Stimulated activated CD8-positive, alpha-beta memory T cell treated with anti-CD3 and anti-CD28 coated beads, Interleukin-12 subunit alpha, Interleukin-12 subunit beta, amount 100 ng/mL, for 24 hours (primary cell): ENCODE measurements around the gene NT5C1B.

Experiments
- DNase-seq: peaks from one replicate; pipeline ENCODE4 v3.0.0-alpha.2; 2020; ENCODE audit errors: extremely low read depth

The NT5C1B gene

DNA sequence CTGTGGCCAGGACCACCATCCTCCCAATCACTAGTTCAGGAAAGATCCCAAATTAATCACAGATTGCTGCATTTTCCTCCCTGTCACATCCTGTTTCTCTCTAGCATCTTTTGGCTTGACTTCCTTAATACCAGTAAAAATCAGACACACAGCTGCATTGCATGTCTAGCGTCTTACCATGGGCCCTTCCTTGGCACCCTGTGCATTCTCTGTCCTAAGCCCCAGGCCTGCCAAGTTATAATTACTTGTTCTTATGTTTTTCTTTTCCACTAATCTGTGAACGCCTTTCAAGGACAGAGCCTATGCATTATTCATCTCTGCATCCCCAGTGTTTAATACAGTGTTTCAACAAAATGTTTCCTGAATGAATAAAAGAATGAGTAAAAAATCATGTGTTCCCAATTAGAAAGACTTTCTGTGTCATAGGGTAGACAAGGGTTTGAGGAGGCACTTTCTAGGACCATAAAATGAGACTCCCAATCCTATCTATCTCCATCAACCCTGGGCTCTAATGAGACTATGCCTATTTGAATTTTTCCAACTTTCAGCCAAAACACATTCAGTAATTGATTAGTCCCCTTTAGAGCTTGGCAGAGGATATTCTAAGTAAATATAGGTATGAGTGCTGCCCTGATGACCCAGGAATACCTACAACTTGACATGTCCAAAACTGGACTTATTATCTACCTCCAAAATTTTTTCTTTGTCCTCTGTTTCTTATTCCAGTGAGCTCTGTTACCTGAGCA lies 10.3 kb upstream of the NT5C1B start:
- DNase-seq, result no peak

DNA sequence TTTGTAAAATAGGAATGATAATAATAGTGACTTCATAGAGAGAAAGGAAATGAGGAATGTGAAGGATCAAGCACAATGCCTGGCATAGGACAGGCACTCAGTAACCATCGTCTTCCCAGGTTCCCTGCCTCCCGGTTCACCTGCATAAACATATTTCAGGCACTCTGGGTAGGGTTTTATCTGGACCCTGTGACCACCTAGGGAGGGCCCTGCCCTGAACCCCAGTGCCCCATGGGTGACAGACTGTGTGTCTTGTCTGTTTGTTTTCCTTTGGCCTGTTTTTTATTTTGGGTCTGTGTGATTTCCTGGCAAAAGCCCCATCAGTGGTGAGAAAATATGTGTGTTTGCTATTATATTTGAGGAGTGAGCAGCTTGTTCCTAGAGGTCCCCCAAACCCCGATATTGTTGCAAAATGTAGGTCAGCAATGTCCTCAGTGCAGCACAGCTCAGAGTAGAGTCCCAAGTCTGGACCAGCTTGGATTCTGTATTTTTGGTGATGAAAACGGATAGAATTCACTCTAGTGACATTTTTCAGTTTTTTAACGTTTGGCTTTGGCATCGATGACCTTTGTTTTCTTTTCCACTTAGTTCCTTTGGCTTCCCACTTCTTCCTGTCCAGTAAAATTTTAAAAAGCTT lies 9.6 kb upstream of the NT5C1B start:
- DNase-seq, result no peak

DNA sequence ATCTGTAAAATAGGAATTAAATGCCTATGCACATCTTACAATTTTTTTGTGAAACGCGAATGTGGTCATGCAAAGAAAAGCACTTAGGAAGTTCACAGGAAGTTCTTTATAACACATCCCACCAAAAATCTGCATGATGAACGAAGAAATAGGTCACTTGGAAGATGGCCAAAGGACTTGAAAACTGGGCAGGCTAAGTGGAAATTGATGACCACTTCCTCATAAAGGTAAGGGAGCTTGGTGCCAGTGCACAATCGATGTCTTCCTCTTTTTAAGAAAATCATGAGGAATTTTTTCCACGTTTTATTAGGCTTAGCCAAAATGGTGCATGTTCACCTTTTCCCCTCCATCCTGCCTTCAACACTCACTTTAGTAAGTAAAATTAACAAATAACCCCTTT lies 8.2 kb upstream of the NT5C1B start:
- DNase-seq, result no peak

DNA sequence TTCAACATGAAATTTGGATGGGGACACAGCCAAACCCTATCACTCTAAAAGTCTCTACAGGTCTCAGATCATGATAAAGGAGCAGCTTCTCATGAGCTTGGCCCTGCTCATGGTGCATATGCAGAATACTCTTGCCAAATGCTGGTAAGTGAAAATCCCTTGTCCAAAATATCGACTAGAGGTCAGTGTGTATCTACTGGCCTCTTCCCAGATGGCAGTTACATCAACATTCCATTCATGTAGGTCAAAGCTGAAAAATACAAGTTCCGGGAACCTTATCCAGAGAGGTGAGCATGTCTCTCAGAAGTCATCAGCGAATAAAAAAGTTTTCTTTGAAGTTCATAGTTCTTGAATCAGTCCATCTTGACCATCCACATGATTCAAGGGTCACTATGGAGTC lies 7.6 kb upstream of the NT5C1B start:
- DNase-seq, result no peak

DNA sequence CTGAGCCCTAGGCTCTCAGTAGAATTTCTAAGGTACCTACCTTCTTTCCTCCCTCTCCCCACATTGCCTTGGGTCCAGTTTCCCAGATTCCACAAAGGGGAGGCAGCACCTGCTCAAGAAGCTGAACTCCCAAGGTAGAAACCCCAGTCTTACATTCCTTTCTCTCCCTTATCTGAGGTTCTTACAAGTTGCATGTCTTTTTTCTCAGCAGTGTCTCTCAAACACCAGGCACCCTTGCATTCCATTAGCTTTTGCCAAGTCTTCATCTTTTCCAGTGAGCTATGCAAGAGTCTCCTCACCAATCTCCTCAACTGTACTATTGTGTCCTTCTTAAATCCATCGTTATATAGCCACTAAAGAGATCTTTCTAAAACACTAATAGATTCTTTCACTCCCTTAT lies 4.1 kb upstream of the NT5C1B start:
- DNase-seq, result no peak

DNA sequence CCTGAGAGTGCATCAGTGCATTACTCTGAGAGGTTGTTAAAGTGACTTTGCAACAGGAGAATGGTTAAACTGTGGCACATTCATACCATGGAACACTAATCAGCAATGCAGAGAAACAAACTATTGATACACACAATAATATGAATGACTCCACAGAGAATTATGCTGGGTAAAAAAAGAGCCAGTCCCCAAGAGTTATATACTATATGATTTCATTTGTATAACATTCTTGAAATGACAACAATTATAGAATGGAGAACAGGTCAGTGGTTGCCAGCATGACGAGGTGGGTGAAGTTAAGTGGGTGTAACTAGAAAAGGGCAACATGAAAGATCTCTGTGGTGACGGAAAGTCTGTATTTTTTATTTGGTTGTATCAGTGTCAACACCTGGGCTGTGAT lies 3.0 kb upstream of the NT5C1B start:
- no peak for DNase-seq

DNA sequence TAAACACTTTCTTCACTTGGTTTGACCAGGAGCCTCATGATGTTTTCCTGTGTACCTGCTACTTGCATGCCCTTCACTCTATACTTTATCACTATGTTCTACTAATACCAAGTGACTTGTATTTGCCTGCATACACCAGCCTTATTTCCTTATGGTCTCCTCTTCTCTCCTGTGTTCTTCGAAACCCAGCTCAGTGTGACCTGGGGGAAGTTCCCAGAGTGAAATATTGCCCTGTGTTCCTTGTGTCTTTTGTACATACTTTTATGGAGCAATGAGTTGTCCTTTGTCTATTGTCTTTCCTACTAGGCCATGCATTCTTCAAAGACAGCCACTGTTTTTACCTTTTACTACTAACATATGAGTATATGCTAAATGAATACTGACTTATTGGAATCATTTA lies 567 bp downstream of the NT5C1B start:
- DNase-seq, result no peak

DNA sequence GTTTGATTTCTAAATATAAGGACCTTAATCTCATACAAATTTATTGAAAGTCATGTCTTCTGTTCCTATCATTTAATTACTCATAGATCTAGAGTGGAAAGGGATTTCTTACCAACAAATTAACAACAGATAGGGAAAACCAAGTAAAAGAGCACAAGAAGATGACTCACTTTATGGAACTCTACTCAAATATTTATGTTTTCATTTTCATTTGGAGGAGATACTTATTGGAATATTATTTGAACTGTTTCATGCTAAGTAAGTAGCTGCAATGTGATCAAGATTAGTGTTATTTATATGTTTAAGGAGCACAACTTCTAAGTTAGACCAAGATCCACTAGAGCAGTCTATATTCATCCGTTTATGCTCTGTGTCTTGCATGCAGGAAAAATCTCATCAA lies 1.3 kb downstream of the NT5C1B start:
- no peak for DNase-seq

DNA sequence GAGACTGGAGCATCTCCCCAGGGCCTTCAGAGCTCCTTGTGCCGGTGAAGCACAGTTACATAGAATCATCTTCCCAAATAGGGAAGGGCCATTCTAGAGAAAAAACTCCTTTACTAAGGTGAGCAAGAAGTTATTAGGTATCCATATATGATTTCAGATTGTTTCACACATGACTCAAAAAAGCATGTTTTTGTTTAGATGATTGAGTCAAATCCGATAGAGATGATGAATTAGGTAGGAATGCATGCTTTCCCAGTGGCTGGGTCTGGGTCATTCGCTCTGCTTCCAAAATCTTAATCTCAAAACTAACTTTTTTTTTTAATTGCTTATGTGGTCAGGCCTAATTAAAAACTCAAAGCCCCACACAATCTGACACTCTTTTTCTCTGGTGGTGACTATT lies 3.8 kb downstream of the NT5C1B start:
- no peak for DNase-seq

DNA sequence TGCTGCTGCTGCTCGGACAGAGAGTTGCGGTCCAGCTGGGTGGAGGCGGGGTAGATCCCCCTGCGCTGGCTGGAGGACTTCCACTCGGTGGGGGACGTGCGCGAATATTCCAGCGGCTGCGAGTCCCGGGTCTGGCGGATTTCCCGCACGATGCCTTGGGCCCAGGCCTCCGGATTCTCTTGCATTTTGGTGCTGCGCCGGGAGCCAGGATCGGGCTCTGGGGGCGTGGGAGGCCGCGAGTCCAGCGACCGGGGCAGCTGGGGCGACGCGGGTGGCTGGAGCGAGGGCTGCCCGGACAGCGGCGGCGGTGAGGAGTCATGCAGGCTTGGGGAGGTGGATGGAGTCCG lies 4.8 kb downstream of the NT5C1B start:
- no peak for DNase-seq

DNA sequence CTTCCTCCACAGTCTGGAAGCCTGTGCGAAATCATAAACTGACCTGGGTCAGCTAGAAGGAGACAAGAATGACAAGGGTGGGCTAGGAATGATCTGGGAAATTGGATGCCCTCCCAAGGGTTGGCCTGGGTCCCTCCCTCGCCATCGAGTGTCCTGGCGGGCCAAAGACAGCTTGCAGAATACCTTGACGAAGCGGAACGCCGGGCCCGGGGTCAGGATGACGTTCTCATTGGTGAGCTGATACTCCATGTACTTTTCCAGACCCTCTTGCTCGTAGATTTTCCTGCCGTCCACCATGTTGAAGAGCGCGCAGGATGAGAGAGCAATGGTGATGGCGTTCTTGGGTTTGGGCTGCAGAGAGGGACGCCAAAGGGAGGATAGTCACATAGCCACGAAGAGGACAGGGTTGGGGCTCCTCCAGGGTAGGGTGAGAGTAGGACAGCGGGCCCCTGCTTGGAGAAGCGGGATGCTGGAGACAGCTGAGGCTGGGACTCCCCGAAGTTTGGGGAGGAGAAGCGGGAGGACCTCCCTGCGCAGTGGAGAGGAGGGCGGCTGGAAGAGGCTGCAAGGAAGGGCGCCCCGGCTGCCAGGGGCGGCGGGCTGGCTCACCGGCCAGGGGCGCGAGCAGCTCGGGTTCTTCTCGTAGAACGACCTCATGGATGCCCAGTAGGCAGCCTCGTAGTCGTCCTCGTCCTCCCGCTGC lies 5.3 kb downstream of the NT5C1B start:
- DNase-seq, result no peak

DNA sequence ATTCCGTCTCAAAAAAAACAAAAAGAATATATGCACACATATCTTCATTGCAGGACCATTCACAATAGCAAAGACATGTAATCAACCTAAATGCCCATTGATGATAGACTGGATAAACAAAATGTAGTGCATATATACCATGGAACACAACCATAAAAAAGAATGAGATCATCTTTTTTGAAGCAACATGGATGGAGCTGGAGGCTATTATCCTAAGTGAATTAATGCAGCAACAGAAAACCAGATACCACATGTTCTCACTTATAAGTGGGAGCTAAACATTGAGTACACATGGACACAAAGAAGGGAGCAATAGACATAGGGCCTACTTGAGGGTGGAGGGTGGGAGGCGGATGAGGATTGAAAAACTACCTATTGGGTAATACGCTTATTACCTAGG lies 8.8 kb downstream of the NT5C1B start:
- no peak for DNase-seq

DNA sequence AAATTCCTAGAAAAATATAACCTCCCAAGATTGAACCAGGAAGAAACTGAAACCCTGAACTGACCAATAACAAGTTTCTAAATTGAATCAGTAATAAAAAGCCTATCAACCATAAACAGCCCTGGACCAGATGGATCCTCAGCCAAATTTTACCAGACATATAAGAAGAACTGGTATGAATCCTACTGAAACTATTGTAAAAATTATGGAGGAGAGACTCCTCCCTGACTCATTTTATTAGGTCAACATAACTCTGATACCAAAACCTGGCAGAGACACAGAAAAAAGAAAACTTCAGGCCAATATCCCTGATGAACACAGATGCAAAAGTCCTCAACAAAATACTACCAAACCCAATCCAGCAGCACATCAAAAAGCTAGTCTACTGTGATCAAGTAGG lies 11.3 kb downstream of the NT5C1B start:
- no peak for DNase-seq

DNA sequence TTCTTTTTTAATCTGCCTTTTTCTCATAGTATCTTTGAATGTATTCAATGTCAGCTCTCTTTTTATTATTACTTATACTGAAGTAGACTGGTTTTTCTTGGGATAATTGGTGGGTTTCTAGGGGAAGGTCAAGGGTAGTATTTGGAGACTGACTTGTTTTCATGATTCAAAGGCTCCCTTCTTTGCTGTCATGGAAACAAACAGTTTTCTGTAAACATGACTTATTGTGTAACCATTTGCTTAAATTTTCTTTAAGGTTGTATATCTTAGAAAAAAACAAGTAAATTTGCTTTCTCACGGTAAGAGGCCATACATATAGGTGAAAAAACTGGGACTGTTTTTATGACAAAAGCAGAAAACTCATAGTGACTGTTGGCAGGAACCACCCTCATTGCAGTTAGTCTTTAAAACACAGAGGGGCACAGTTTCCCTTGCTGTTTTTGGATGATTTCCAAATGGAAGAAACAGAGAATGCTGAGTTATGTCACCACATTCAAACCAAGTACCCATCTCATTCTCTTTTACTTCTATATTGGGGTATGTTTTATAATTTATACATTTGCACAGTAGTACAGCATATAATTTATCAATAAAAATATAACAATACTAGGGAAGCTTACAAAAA lies 23.1 kb downstream of the NT5C1B start:
- DNase-seq, result no peak

DNA sequence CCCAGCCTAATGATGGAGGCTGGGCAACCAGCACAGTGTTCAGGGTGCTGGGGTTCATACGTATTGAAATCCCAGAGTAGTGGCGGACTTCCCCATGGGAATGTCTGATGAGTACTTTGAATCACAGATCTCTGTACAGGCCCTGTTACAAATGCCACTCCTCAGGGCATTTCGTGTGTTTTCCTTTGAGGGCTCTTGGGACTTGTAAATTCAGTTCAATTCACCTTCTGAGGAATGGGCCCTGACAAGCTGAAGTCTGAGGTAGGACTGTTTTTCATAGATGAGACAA lies 28.6 kb downstream of the NT5C1B start:
- DNase-seq, result no peak

DNA sequence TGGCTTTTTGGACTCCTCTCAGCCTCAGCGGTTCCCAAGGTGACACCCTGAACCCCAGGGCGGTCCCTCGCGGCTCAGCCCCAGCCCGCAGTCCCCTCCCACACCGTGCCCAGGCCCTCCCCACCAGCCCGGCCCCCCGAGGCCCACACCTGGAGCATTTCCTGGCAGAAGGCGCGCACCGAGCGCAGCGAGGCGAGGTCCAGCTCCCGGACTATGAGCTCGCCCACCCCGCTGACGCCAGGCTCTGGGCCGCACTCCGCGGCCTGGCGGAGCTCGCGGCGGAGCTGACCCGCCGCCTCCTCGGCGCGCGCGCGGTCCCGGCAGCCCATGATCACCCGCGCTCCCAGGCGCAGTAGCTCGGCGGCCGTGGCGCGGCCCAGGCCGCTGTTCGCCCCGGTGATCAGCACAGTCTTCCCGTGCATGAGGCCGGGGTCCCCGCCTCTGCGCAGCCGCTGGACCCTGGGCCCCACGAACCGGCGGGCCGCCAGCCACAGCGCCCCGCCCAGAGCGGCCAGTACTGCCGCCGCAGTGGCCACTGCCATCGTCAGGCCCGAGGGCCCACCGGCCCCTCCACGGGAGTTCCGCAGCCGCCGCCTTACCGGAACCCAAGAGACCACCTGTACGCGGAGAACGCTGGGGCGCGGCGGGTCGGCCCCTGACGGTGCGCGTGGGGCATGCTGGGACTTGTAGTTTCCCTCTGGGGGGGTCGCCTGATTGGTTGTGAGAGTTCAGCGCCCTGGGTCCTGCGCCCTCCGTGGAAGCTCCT lies 29.2 kb downstream of the NT5C1B start, which contains the start of gene RDH14:
Gene RDH14, minus strand, starts transcription at position 623 of the 766 bp plus-strand sequence. Its CDS starts 81 bp downstream, at position 542.
- DNase-seq, result peak; percentile 77

DNA sequence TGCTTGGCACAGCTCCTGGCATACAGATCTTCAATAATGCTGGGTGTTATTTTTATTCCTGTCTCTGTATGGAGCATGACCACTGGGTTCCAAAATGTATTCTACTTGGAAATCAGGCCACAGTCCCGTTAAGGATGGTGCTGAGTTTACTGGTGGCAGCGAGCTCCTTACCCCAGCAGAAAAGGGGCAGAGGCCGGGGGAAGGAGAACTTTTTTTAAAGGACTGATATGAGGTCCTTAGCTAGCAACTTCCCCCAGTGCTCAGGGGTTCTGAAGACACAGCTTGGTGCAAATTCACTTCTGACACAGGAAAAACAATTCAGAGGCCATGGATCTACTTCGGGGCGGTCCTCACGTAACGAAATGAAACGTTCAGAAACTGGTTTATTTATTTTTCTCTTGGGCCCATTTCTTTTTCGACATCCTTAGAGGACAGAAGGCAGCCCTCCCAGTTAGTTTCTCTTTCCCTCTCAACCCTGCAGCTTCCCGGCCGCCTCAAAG lies 29.8 kb downstream of the NT5C1B start:
- DNase-seq, result no peak

DNA sequence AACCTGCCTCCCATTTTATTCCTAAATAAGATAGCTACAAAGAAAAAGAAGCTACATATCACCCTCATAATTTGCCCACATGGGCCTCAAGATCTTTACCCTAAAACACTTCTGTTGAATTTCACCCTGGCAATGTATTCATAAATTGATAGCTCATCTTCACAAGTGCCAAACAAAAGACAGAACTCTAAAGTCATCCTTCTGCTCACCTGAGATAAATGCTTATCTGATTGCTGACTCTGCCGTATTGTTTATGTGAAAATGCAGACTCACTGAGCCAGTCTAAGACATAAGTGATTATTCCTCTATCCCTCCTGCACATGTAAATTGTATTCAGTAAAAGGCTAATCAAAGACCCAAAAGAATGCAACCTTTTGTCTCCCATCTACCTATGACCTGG lies 30.9 kb downstream of the NT5C1B start:
- no peak for DNase-seq

DNA sequence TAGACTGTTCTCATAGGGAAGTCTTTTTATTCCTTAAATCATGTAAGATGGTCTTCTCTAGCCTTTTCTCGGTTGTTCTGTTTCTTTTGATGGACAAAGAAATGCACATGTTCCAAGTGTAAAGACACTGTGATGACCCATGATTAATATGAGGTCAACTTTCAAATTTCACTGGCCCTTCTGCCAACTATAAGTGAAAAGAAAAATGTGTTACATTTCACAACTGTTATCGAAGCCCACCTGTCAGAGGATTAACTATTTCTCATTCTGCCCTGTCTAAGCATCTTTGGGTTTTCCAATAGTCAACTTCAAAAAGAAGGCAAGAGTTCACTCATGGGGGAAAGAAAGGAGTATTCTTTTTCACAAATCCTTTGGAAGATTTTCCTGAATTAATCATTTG lies 32.2 kb downstream of the NT5C1B start:
- DNase-seq, result no peak

DNA sequence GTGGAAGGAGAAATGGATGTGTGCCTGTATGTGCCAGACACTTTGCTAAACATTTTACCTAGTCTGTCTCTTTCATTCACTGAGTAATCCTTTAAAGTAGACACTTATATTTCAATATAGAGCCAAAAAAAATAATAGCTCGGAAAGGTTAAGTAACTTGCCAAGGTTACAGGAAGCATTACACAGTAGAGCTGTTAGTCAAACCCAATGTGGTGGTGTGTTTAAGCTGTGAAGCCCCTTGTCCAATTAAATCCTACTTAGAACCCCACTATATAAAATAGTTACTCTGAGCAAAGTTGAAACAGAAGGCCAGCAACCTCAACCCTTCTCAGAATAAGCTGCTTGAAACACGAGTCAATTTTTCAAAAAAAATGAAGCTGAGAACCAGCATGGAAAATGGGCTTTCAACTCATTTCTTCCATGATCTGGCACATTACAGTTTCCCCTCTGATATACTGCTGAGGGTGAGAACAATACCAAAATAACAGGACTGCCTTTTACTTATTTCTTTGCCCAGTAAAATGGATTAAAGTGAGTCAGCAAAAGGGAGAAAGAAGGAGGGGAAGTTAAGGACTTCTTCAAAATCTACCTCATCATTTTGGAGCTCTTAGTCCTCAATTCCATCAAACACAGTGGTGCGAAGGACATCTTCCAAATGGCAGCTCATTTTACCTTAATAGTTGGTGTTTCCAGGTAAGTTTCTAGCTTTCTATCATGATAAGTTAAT lies 36.9 kb downstream of the NT5C1B start:
- no peak for DNase-seq

DNA sequence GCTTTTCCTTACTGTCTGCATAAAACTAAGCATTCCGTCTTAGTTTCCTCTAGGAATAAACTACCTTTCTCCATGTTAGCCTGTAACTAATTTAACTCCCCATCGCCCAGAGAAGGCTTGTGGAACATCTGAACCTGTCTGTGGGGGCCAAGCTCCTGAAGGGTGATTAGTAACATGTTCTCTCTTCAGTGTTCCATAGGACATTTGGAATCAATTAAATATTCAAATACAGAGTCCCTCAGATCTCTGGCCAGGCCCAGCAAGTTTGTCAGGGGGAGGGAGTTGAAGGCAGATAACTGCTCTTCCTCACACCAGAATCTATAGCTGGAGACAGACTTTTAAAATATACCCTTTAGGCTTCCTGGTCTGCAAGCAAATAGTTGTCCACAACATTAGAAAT lies 37.7 kb downstream of the NT5C1B start:
- no peak for DNase-seq
